ENCODE results near the gene ACAP2.
A peak's percentile ranks its signal among the peaks of the same experiment; 100 is the strongest.
"Not testable (repeated sequence)": the region's sequence is repeated elsewhere in the genome, so short reads cannot be mapped to it uniquely, and the experiment has no call there.

The ACAP2 gene

GRCh38 chr3:195230244-195230643 is 212.6 kb downstream of the ACAP2 start:
- no peak for DNase-seq
- H3K36me3 ChIP-seq, result no peaks in the 10 kb centered on the region
- H3K27me3 ChIP-seq (ENCODE audit: insufficient read depth, low read depth, severe bottlenecking), result no peaks in the 10 kb centered on the region
- H3K4me3 ChIP-seq (ENCODE audit: low read depth, low read length), result no peak overlapping the region
- H3K27ac ChIP-seq, result no peak overlapping the region
- H3K9me3 ChIP-seq (ENCODE audit: severe bottlenecking), result no peaks in the 10 kb centered on the region
- no peak for TF ChIP-seq CTCF (IDR thresholded peaks at IDR 0.05; ENCODE audit: low read depth, low read length)

GRCh38 chr3:195228886-195229285 is 213.9 kb downstream of the ACAP2 start:
- H3K27me3 ChIP-seq (ENCODE audit: insufficient read depth, low read depth, severe bottlenecking); H3K9me3 ChIP-seq (ENCODE audit: severe bottlenecking); H3K36me3 ChIP-seq; DNase-seq; H3K4me3 ChIP-seq (ENCODE audit: low read depth, low read length); H3K27ac ChIP-seq: not testable (repeated sequence)

- no peak overlapping the region for H3K27ac ChIP-seq
- TF ChIP-seq CTCF (IDR thresholded peaks at IDR 0.05; ENCODE audit: low read depth, low read length), result no peak
- no peaks in the 10 kb centered on the region for H3K36me3 ChIP-seq
- no peak overlapping the region for H3K4me3 ChIP-seq (ENCODE audit: low read depth, low read length)
- DNase-seq, result no peak
- no peaks in the 10 kb centered on the region for H3K27me3 ChIP-seq (ENCODE audit: insufficient read depth, low read depth, severe bottlenecking)
- H3K9me3 ChIP-seq (ENCODE audit: severe bottlenecking), result no peaks in the 10 kb centered on the region
These were observed 214.9 kb downstream of the ACAP2 start for GRCh38 chr3:195227871-195228270.

- Histone ChIP-seq H3K27me3 (ENCODE audit: insufficient read depth, low read depth, severe bottlenecking) (no peaks in the 10 kb centered on the region), H3K9me3 (ENCODE audit: severe bottlenecking) (no peaks in the 10 kb centered on the region), H3K27ac (no peak overlapping the region), H3K36me3 (no peaks in the 10 kb centered on the region), H3K4me3 (ENCODE audit: low read depth, low read length) (no peak overlapping the region)
- DNase-seq, result no peak
- peak; percentile 53 for TF ChIP-seq CTCF (IDR thresholded peaks at IDR 0.05; ENCODE audit: low read depth, low read length)
These were observed 215.8 kb downstream of the ACAP2 start for GRCh38 chr3:195226900-195227447.

GRCh38 chr3:195226445-195226844 is 216.4 kb downstream of the ACAP2 start:
- no peaks in the 10 kb centered on the region for H3K36me3 ChIP-seq
- no peak for TF ChIP-seq CTCF (IDR thresholded peaks at IDR 0.05; ENCODE audit: low read depth, low read length)
- H3K4me3 ChIP-seq (ENCODE audit: low read depth, low read length), result no peak overlapping the region
- no peak overlapping the region for H3K27ac ChIP-seq
- H3K27me3 ChIP-seq (ENCODE audit: insufficient read depth, low read depth, severe bottlenecking), result no peaks in the 10 kb centered on the region
- H3K9me3 ChIP-seq (ENCODE audit: severe bottlenecking), result no peaks in the 10 kb centered on the region
- no peak for DNase-seq

- TF ChIP-seq CTCF (IDR thresholded peaks at IDR 0.05; ENCODE audit: low read depth, low read length), result no peak
- Histone ChIP-seq H3K36me3 (no peaks in the 10 kb centered on the region), H3K27me3 (ENCODE audit: insufficient read depth, low read depth, severe bottlenecking) (no peaks in the 10 kb centered on the region), H3K9me3 (ENCODE audit: severe bottlenecking) (no peaks in the 10 kb centered on the region), H3K27ac (no peak overlapping the region), H3K4me3 (ENCODE audit: low read depth, low read length) (no peak overlapping the region)
- no peak for DNase-seq
These were observed 217.7 kb downstream of the ACAP2 start for GRCh38 chr3:195224980-195225580.
